Measurements from ENCODE around the gene RBBP4. TPM values are rescaled to one million over a fixed set of nuclear protein-coding genes. Genes with fewer than 3 reads are reported as not detected.

The RBBP4 gene
- total RNA-seq, 1 donor from 2014 or later: 492 TPM

DNA sequence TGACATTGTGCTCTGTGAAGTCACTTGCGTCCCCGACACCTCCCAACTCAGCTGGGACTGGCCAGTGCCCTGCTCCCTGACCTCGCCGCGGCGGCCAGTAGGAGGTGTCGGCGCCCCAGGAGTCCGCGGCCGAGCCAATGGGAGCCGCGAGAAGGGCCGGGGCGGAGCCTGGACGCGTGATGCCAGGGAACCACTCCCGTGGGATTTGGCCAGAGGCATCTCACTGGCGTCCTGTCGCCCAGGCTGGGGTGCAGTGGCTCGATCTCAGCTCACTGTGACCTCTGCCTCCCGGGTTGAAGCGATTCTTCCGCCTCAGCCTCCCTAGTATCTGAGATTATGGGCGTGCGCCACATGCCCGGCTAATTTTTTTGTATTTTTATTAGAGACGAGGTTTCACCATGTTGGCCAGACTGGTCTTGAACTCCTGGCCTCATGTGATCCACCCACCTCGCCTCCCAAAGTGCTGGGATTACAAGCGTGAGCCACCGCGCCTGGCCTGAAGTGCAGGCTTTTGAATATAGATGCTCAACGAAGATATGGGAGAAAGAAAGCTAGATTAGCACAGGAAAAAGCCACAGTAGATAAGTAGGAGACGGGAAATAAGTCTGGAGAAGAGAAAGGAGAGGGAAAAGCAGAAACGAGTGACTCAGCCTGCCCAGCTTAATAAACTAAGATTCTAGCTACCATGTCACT is 38.7 kb upstream of the RBBP4 start:
- DNase-seq (ENCODE audit: low read depth, low spot score): peak; percentile 80
- no peak overlapping the region for H3K27ac Mint-ChIP-seq (ENCODE audit: unreplicated experiment)
- H3K4me3 Mint-ChIP-seq: peak overlapping the region; percentile 84
- H3K27me3 Mint-ChIP-seq (ENCODE audit: low read depth): no peaks in the 10 kb centered on the region
- H3K36me3 Mint-ChIP-seq (ENCODE audit: low read depth): no peaks in the 10 kb centered on the region
- H3K4me1 Mint-ChIP-seq: peaks cover 9% of the 10 kb centered on the region
- TF ChIP-seq, protein P1, sequence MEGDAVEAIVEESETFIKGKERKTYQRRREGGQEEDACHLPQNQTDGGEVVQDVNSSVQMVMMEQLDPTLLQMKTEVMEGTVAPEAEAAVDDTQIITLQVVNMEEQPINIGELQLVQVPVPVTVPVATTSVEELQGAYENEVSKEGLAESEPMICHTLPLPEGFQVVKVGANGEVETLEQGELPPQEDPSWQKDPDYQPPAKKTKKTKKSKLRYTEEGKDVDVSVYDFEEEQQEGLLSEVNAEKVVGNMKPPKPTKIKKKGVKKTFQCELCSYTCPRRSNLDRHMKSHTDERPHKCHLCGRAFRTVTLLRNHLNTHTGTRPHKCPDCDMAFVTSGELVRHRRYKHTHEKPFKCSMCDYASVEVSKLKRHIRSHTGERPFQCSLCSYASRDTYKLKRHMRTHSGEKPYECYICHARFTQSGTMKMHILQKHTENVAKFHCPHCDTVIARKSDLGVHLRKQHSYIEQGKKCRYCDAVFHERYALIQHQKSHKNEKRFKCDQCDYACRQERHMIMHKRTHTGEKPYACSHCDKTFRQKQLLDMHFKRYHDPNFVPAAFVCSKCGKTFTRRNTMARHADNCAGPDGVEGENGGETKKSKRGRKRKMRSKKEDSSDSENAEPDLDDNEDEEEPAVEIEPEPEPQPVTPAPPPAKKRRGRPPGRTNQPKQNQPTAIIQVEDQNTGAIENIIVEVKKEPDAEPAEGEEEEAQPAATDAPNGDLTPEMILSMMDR (conservative IDR thresholded peaks at IDR 0.05): peak; percentile 52
- no peaks in the 10 kb centered on the region for H3K9me3 Mint-ChIP-seq

DNA sequence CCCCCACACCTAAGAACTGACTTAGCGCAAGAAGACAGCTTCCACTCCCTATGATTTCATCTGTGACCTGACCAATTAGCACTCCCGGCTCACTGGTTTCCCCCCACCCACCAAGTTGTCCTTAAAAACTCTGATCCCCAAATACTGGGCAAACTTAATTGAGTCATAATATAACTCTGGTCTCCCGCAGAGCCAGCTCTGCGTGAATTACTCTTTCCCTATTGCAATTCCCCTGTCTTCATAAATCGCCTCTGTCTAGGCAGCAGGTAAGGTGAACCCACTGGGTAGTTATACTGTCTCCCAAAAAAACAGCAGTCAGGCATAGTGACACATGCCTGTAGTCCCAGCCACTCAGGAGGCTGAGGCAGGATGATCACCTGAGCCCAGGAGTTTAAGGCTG is 37.5 kb upstream of the RBBP4 start:
- TF ChIP-seq, protein P1 (conservative IDR thresholded peaks at IDR 0.05): no peak
- H3K27ac Mint-ChIP-seq (ENCODE audit: unreplicated experiment): no peak overlapping the region
- no peak for DNase-seq (ENCODE audit: low read depth, low spot score)
- H3K9me3 Mint-ChIP-seq: no peaks in the 10 kb centered on the region
- H3K4me1 Mint-ChIP-seq: peaks cover 9% of the 10 kb centered on the region
- H3K27me3 Mint-ChIP-seq (ENCODE audit: low read depth): no peaks in the 10 kb centered on the region
- H3K36me3 Mint-ChIP-seq (ENCODE audit: low read depth): peaks cover 2% of the 10 kb centered on the region
- peak overlapping the region; percentile 68 for H3K4me3 Mint-ChIP-seq

DNA sequence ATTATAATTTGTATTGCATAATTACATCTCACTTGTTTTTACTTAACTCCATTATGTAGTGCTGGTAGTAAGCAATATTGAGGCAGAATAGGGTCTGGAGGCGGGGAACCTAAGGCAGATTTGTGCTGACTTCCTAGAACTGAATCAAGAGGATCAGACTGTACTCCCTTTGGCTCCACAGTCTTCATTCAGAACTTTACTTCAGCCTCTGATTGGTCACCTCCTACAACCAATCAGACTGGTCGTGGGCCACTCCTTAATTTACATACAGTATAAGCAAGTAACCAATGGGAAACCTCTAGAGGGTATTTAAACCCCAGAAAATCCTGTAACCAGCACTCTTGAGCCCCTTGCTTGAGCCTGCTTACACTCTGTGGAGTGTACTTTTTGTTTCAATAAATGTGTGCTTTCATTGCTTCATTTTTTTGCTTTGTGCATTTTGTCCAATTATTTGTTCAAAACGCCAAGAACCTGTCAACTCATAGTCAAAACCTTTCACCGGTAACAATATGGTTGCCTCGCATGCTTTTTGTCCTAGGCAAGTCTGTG is 32.3 kb upstream of the RBBP4 start:
- peaks cover 17% of the 10 kb centered on the region for H3K36me3 Mint-ChIP-seq (ENCODE audit: low read depth)
- TF ChIP-seq, protein P1 (conservative IDR thresholded peaks at IDR 0.05): no peak
- DNase-seq (ENCODE audit: low read depth, low spot score): no peak
- H3K4me3 Mint-ChIP-seq: no peak overlapping the region
- H3K27ac Mint-ChIP-seq (ENCODE audit: unreplicated experiment): no peak overlapping the region
- H3K9me3 Mint-ChIP-seq: no peaks in the 10 kb centered on the region
- H3K27me3 Mint-ChIP-seq (ENCODE audit: low read depth): no peaks in the 10 kb centered on the region
- H3K4me1 Mint-ChIP-seq: no peaks in the 10 kb centered on the region

DNA sequence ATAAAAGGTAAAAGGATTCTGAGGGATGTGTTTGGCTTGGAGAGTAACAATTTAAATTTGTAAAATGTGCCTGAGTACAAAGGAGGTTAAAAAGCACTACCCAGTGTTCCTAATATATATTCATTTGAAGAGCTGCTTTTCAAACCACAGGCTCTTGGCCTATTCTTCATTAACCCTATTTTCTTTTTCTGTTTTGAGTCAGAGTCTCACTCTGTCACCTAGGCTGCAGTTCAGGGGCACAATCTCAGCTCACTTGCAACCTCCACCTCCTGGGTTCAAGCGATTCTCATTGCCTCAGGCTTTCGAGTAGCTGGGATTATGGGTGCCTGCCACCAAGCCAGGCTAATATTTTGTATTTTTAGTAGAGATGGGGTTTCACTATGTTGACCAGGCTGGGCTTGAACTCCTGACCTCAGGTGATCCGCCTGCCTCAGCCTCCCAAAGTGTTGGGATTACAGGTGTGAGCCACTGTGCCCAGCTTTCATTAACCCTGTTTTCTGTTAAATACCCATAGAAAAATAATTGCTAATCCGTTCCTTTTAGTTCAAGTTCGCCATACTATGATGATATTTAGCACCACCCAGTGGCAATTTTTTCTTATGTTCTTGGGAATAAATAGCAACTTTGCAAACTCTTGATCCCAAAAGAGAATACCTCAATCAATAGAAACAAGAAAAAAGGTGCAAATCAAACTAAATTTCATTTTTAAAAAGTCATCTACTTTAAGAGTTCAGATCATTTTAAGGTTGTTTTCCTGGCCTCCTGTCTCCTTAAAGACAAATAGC is 31.1 kb upstream of the RBBP4 start:
- H3K27ac Mint-ChIP-seq (ENCODE audit: unreplicated experiment): no peak overlapping the region
- no peaks in the 10 kb centered on the region for H3K9me3 Mint-ChIP-seq
- H3K27me3 Mint-ChIP-seq (ENCODE audit: low read depth): no peaks in the 10 kb centered on the region
- TF ChIP-seq, protein P1 (conservative IDR thresholded peaks at IDR 0.05): peak; percentile 42
- H3K36me3 Mint-ChIP-seq (ENCODE audit: low read depth): peaks cover 20% of the 10 kb centered on the region
- DNase-seq (ENCODE audit: low read depth, low spot score): no peak
- no peaks in the 10 kb centered on the region for H3K4me1 Mint-ChIP-seq
- H3K4me3 Mint-ChIP-seq: no peak overlapping the region

DNA sequence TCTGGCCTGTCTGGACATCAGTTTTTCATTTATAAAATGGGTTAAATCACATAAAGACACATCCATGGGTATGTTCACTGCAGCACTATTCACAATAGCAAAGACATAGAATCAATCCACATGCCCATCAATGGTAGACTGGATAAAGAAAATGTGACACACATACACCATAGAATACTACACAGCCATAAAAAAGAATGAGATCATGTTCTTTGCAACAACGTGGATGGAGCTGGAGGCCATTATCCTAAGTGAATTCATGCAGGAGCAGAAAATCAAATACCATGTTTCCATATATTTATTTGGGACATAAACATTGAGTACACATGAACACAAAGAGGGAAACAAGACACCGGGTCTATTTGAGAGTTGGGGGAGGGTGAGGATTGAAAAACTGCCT is 28.8 kb upstream of the RBBP4 start:
- Mint-ChIP-seq H3K4me1 (no peaks in the 10 kb centered on the region), H3K27ac (ENCODE audit: unreplicated experiment) (no peak overlapping the region), H3K9me3 (no peaks in the 10 kb centered on the region), H3K4me3 (no peak overlapping the region), H3K36me3 (ENCODE audit: low read depth) (peaks cover 20% of the 10 kb centered on the region), H3K27me3 (ENCODE audit: low read depth) (no peaks in the 10 kb centered on the region)
- TF ChIP-seq, protein P1 (conservative IDR thresholded peaks at IDR 0.05): no peak
- DNase-seq (ENCODE audit: low read depth, low spot score): no peak
